ENCODE measurements around the gene HERC3. TPM values are rescaled to one million over a fixed set of nuclear protein-coding genes. Genes with fewer than 3 reads are reported as not detected.

The HERC3 gene
- total RNA-seq, 1 donor from 2014 or later, result 21.2 TPM

- no peak for DNase-seq (ENCODE audit: low spot score)
Measured at GRCh38 chr4:88659055-88659889, 67.0 kb downstream of the HERC3 start.

DNA sequence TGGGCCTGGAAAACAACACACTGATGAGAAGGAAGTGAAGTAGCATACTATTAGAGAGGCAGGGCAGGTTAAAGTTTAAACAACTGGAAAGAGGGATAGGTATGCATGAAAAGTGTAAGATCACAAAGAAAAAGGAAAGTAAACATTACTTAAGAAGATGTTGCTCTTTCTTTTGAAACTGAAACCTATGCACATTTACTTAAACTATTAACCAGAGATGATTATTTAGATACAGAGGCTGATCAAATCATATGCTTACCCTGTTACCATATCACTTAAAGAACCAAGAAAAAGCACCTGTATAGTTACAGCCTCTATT is 67.6 kb downstream of the HERC3 start:
- DNase-seq (ENCODE audit: low spot score), result no peak

- no peak for DNase-seq (ENCODE audit: low spot score)
Measured at GRCh38 chr4:88660446-88661294, 68.4 kb downstream of the HERC3 start.

DNA sequence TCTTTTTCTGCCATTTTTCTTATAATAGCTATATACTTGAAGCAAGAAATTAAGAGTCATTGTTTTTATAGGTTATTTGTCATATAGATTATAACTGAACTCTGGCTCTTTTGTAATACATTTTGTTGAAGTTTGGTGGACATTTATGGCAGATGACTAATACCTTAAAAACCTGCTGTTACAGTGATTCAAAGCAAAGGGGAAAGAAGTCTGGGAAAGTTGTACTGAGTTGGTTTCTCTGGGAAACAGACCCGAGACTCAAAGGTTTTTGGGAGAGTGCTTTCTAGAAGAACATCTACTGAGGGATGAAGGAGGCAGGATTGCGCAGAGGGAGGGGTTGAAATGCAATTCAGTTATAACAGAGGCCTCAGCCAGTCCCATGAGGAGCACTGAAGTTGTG is 69.5 kb downstream of the HERC3 start:
- DNase-seq (ENCODE audit: low spot score), result no peak

DNA sequence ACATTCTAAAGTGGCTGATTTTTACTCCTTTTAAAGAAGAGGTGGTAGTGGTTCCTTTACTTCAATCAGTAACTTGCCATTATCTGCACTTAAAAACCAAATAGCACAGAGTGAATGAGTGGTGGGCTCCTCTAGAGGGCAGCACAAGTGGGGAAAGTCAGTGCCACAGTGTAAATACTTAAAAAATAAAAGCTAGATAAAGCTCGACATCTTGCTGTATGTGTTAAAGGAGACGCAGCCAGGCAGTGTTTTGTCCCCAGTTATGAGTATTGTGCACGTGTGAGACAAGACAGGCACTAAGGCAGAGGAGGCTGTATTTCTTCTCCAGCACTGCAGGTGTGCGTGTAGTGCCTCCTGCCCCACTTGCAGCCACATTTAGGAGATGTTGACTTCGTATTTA is 80.7 kb downstream of the HERC3 start:
- no peak for DNase-seq (ENCODE audit: low spot score)

GRCh38 chr4:88673886-88674285 is 81.6 kb downstream of the HERC3 start:
- no peak for DNase-seq (ENCODE audit: low spot score)

DNA sequence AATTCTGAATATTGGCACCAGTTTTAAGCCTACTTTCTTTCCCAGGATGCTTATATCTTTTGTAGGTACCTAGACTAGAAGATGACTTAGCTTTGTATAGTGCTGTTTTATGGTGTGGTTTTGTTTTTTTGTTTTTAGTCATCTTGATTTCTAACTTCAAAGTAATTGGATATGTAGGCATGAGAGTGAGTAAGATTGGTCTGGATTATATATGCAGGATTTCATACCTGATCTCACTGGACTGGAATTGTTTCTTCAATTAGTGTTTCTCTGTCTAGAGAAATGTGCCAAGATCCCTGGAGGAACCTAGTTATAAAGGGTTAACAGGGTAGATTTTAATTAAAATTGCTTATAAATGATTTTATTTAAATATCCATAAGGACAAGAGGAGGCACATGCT is 82.3 kb downstream of the HERC3 start:
- no peak for DNase-seq (ENCODE audit: low spot score)

- DNase-seq (ENCODE audit: low spot score), result no peak
Measured at GRCh38 chr4:88674979-88675378, 82.7 kb downstream of the HERC3 start.

GRCh38 chr4:88675543-88675942 is 83.3 kb downstream of the HERC3 start:
- no peak for DNase-seq (ENCODE audit: low spot score)

GRCh38 chr4:88681209-88681608 is 88.9 kb downstream of the HERC3 start:
- no peak for DNase-seq (ENCODE audit: low spot score)

DNA sequence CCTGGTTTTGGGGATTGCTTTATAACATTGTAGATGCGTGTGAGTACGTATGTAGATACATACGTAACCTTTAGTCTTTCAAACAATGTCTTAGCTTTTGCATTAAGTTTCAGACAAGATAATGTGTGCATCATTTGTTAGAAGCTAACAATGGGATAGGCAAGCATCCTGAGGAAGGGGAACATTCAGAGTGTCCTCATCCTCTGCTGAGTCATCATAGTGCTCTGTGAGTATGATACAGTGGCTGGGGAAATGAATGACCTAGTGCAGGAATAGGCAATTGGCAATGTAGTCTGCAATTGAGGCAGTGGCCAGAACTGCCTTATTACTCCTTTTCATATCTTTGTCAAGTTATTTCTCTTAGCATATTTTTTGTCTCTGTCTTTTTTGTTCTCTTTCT is 98.1 kb downstream of the HERC3 start:
- DNase-seq (ENCODE audit: low spot score), result no peak

DNA sequence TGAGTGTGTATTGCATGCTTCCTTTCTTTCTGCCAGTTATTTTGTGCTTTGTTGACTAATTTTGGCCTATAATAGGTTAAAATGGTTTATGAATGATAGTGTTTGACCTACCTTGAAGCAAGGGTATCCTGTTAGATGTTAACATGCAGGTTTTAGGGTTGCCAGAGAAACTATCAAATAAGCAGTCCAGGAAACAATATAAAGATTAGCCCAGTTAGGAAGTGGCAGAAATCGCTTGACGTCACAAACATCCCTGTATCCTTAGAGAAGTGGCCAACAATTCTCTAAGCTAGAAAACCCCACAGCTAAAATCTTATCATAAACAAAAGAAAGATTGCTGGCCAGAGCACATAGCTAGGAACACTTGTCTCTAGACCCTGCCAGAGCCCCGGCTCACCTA is 101.5 kb downstream of the HERC3 start:
- DNase-seq (ENCODE audit: low spot score), result no peak

DNA sequence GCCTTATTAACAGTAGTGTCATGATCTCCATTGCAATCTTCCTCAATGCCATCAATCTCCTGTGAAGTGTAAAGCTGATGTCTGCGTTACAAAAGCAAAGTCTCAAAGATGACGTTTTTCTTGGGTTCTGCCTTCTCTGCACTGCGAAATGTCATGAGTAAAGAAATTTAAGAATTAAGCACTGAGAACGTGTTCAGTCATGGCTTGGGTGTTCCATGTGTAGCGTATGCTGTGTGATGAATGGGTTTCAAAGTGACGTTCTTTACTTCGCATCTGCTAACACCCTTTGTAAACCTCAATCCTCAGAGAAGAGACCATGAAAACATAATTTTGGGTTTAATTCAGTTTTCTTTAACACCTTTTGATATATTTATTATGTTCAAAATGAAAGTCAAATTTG is 104.3 kb downstream of the HERC3 start:
- no peak for DNase-seq (ENCODE audit: low spot score)

DNA sequence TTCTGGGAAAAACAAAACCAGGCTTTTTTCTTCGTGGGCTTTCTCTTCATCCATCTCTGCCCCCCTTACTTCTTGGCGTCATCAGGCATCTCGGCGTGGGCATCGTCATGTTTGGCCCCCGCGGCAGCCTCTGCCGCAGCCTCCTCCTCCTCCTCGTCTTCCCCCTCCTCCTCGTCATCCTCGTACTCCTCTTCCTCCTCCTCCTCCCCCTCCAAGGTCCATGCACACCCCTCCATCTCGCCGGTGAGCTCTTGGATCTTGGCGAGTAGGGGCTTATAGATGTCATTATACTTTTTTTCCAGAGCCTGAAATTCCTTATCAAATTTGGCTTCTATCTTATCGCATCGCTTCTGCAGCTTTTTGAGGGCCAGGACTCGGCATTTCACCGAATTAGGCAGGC is 104.9 kb downstream of the HERC3 start:
- DNase-seq (ENCODE audit: low spot score), result no peak

DNA sequence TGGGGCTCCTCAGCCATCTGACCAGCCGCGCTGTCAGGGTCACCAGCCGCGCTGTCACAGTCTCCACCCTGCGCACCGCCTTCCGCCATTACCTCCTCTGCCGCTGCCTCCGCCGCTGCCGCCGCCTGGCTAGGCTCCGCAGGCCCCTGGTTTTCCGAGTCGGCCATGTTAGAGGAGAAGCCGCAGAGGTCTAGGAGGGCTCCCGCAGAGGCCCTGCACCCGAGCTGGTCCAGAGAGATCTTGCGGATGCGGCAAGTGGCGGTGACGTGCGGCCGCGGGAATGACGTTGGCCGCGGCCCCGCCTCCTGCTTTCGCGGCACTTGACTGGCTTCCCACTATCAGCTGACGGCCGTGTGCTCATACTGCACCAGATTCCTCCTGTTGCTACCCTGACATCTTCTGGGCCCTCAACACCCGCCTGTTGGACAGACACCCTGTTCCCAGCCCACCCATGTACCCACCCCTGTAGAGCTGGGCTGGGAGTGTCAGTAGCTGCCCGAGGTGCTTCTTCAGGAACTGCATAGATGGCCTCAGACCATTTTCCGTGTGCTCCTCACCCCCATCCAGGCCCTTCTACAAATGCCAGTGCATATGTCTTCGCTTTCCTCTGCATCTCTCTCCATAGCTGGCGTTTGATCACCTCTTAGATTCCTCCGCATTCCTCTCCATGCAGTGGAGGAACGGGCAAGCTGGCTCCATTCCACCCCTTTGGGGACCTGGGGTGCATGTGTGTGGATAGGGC is 105.5 kb downstream of the HERC3 start, which contains the start of gene NAP1L5:
TSS of gene NAP1L5 (minus strand) at position 242 of the 742 bp plus-strand sequence. CDS start at position 167, 75 bp downstream.
- no peak for DNase-seq (ENCODE audit: low spot score)

GRCh38 chr4:88698519-88698918 is 106.2 kb downstream of the HERC3 start:
- DNase-seq (ENCODE audit: low spot score), result no peak

DNA sequence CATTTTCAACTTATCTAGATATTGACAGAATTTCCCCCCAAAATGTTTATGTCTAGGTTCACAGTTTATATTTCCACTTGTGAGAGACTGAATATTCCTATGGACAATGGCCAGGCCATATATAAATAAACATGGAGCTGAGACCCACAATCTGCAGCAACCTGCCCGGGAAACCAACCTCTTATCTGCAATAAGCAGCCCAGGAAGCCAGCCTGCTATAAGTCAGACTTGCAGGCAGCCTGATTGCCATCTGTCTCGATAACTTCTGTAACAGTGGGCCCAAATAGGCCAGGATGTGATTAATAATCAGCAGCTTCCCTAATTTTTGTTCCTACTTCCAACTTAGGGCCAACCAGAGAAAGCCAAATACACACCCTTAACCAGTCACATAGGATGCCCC is 110.5 kb downstream of the HERC3 start:
- DNase-seq (ENCODE audit: low spot score), result no peak

- no peak for DNase-seq (ENCODE audit: low spot score)
Measured at GRCh38 chr4:88705223-88705622, 112.9 kb downstream of the HERC3 start.

DNA sequence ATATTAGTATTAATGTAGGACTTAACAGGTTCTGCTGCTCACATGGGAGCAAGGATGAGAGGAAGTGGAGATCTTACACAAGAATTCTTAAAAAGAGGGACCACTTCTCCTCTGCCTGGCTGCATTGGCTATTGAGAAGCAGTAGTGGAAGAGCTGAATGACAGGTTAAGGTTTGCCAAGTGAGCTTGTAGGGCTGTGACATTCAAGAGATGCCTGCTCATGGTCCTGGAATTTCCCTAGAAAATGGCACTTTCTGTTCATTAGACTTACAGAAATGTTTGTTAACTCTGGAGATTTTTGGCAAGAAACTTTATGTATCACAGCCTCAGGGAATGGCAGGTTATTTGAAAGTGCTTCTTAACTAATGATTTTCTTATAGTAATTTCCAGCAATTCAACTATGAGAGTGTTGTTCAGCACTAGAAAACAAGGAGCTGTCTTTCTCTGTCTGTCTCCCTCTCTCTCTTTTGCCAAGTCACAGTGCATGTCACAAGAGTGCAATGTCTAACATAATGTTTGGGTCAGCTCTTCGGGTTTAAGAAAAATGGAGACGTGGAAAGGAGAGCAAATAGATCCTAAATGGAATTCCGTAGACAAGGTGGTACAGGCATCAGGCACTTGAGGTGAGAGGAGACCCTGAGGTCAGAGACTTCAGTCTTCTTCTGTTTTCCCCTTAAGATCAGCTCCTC is 113.7 kb downstream of the HERC3 start:
- no peak for DNase-seq (ENCODE audit: low spot score)

DNA sequence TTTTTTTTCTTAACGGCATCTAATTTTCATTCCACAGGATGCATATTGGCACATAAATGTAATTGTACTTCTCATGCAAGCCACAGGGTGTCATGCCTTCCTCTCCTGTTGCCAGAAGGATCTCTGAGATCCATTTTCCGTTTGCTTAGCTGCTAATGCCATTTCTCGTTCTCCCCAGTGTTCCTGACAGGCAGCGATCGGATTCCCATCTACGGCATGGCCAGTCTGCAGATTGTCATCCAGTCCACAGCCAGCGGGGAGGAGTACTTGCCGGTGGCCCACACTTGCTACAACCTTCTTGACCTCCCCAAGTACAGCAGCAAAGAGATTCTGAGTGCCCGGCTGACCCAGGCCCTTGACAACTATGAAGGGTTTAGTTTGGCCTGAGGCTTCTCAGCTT is 114.3 kb downstream of the HERC3 start:
- DNase-seq (ENCODE audit: low spot score), result no peak

- no peak for DNase-seq (ENCODE audit: low spot score)
Measured at GRCh38 chr4:88709989-88710388, 117.7 kb downstream of the HERC3 start.

Measured in mesenteric fat pad (tissue), 1 donor.